GM23338 (cell line): ENCODE data around the gene TTC33. TPM values are rescaled to one million over a fixed set of nuclear protein-coding genes. Genes with fewer than 3 reads are reported as not detected.

Experiments
- ATAC-seq: fragments of 200-7000 bp; cut with Tn5 transposase; 3 replicates; pipeline ENCODE4 v1.9.1; 2020
- DNase-seq: peaks from one replicate; pipeline ENCODE4 v3.0.0-alpha.2; 2015; ENCODE audit warnings: low spot score
- H2AFZ ChIP-seq: fragments of 200-600 bp; sonication (generic); 2 replicates; pipeline ENCODE4 v1.8.0; 2016; ENCODE audit warnings: antibody characterized with exemption, mild to moderate bottlenecking, moderate library complexity
- H3F3A ChIP-seq: fragments of 200-600 bp; sonication (generic); replicated peaks from 2 replicates; pipeline ENCODE4 v1.8.0; 2017; ENCODE audit warnings: antibody characterized with exemption, mixed run types, low read depth
- H3K27ac ChIP-seq: fragments of 200-600 bp; sonication (generic); 2 replicates; pipeline ENCODE4 v1.6.1; 2016; ENCODE audit warnings: low read depth
- H3K27me3 ChIP-seq: fragments of 200-600 bp; sonication (generic); 2 replicates; pipeline ENCODE4 v1.8.0; 2016; ENCODE audit warnings: mild to moderate bottlenecking, mixed run types, moderate library complexity; ENCODE audit not compliant: insufficient read depth
- H3K36me3 ChIP-seq: fragments of 200-600 bp; sonication (generic); 2 replicates; pipeline ENCODE4 v1.8.0; 2016; ENCODE audit warnings: mild to moderate bottlenecking; ENCODE audit not compliant: insufficient read depth
- H3K4me1 ChIP-seq: fragments of 200-600 bp; sonication (generic); 2 replicates; pipeline ENCODE4 v1.8.0; 2016; ENCODE audit warnings: mild to moderate bottlenecking, moderate library complexity; ENCODE audit not compliant: insufficient read depth
- H3K4me2 ChIP-seq: fragments of 200-600 bp; sonication (generic); 2 replicates; pipeline ENCODE4 v1.7.1; 2017; ENCODE audit warnings: mixed run types
- H3K4me3 ChIP-seq: fragments of 200-600 bp; sonication (generic); 2 replicates; pipeline ENCODE4 v1.6.1; 2016; ENCODE audit warnings: mixed run types
- H3K79me2 ChIP-seq: fragments of 200-600 bp; sonication (generic); replicated peaks from 2 replicates; pipeline ENCODE4 v1.8.0; 2017; ENCODE audit warnings: mild to moderate bottlenecking; ENCODE audit not compliant: insufficient read depth
- H3K9me2 ChIP-seq: fragments of 200-600 bp; sonication (generic); 2 replicates; pipeline ENCODE4 v1.8.0; 2017; ENCODE audit not compliant: insufficient read depth
- H4K20me1 ChIP-seq: fragments of 200-600 bp; sonication (generic); replicated peaks from 2 replicates; pipeline ENCODE4 v1.8.0; 2017; ENCODE audit warnings: mild to moderate bottlenecking; ENCODE audit not compliant: insufficient read depth
- H3K27ac Mint-ChIP-seq: 2 replicates; pipeline ENCODE4 v1.8.0; 2020; ENCODE audit warnings: inconsistent platforms, mild to moderate bottlenecking, moderate library complexity, mixed read lengths
- H3K27me3 Mint-ChIP-seq: 3 replicates; pipeline ENCODE4 v1.8.0; 2022; ENCODE audit warnings: low read depth, mild to moderate bottlenecking, moderate library complexity, mixed read lengths, inconsistent platforms; ENCODE audit not compliant: insufficient read depth, poor library complexity
- H3K36me3 Mint-ChIP-seq: 3 replicates; pipeline ENCODE4 v1.8.0; 2021; ENCODE audit warnings: low read depth, mild to moderate bottlenecking, inconsistent platforms, moderate library complexity, mixed read lengths
- H3K4me1 Mint-ChIP-seq: 3 replicates; pipeline ENCODE4 v1.8.0; 2020; ENCODE audit warnings: mild to moderate bottlenecking, inconsistent platforms, mixed read lengths
- H3K4me3 Mint-ChIP-seq: 3 replicates; pipeline ENCODE4 v1.8.0; 2021; ENCODE audit warnings: moderate library complexity, mild to moderate bottlenecking, inconsistent platforms, mixed read lengths
- H3K9me3 Mint-ChIP-seq: 3 replicates; pipeline ENCODE4 v1.8.0; 2020; ENCODE audit warnings: moderate library complexity, mild to moderate bottlenecking, inconsistent platforms, mixed read lengths
- CREB1 ChIP-seq: fragments of 250-450 bp; sonication (Bioruptor Pico); IDR thresholded peaks from 2 replicates; pipeline ENCODE4 v1.5.0; 2020; ENCODE audit warnings: low read depth, mild to moderate bottlenecking, moderate library complexity
- ETS1 ChIP-seq: IDR thresholded peaks from 2 replicates; pipeline ENCODE4 v1.6.1; 2016; ENCODE audit warnings: antibody characterized with exemption
- EZH2 ChIP-seq: fragments of 200-600 bp; sonication (generic); IDR thresholded peaks from one replicate; pipeline ENCODE4 v1.8.0; 2017; ENCODE audit warnings: antibody characterized with exemption, mild to moderate bottlenecking, low read depth; ENCODE audit not compliant: unreplicated experiment
- EZH2phosphoT487 ChIP-seq: fragments of 200-600 bp; sonication (generic); IDR thresholded peaks from one replicate; pipeline ENCODE4 v1.8.1; 2018; ENCODE audit warnings: antibody characterized with exemption; ENCODE audit not compliant: unreplicated experiment
- NANOG ChIP-seq: IDR thresholded peaks from 2 replicates; pipeline ENCODE4 v1.6.1; 2016; ENCODE audit warnings: antibody characterized with exemption, borderline replicate concordance
- POLR2AphosphoS5 ChIP-seq: IDR thresholded peaks from 2 replicates; pipeline ENCODE4 v1.6.1; 2016; ENCODE audit warnings: antibody characterized with exemption, low read depth
- STAT1 ChIP-seq: IDR thresholded peaks from one replicate; pipeline ENCODE4 v1.6.1; 2016; ENCODE audit warnings: antibody characterized with exemption; ENCODE audit not compliant: unreplicated experiment
- ZNF114 ChIP-seq: fragments of 250-450 bp; sonication (Bioruptor Pico); IDR thresholded peaks from 2 replicates; pipeline ENCODE4 v1.5.0; 2020; ENCODE audit warnings: mild to moderate bottlenecking, moderate library complexity
- ZNF331 ChIP-seq: fragments of 250-450 bp; sonication (Bioruptor Pico); IDR thresholded peaks from 2 replicates; pipeline ENCODE4 v1.5.0; 2020; ENCODE audit warnings: low read depth, mild to moderate bottlenecking, moderate library complexity
- polyA plus RNA-seq: library from polyadenylated mRNA; unstranded; fragments of >200 nt; fragmentation: Nextera tagmentation; extraction: Ambion mirVana; gene quantifications from 2 replicates; pipeline ENCODE4 v1.2.1, GENCODE V29; 2016
- total RNA-seq: library from RNA; depleted of rRNA; stranded (reverse); fragments of >200 nt; shearing (Covaris generic); gene quantifications from 2 replicates; pipeline ENCODE4 v1.2.3, GENCODE V29; 2014
- TF ChIP-seq, protein P1 (sequence below): IDR thresholded peaks from one replicate; pipeline ENCODE4 v1.6.1; 2018; ENCODE audit warnings: antibody characterized with exemption; ENCODE audit not compliant: unreplicated experiment
- TF ChIP-seq, protein P2 (sequence below): fragments of 250-450 bp; sonication (Bioruptor Pico); IDR thresholded peaks from 2 replicates; pipeline ENCODE4 v1.5.0; 2020; ENCODE audit warnings: mild to moderate bottlenecking, moderate library complexity

Gene TTC33
- total and polyA plus RNA-seq, 2 experiments from 2014 or later, result 4.1 to 11.5 TPM

- TF ChIP-seq, protein P1, sequence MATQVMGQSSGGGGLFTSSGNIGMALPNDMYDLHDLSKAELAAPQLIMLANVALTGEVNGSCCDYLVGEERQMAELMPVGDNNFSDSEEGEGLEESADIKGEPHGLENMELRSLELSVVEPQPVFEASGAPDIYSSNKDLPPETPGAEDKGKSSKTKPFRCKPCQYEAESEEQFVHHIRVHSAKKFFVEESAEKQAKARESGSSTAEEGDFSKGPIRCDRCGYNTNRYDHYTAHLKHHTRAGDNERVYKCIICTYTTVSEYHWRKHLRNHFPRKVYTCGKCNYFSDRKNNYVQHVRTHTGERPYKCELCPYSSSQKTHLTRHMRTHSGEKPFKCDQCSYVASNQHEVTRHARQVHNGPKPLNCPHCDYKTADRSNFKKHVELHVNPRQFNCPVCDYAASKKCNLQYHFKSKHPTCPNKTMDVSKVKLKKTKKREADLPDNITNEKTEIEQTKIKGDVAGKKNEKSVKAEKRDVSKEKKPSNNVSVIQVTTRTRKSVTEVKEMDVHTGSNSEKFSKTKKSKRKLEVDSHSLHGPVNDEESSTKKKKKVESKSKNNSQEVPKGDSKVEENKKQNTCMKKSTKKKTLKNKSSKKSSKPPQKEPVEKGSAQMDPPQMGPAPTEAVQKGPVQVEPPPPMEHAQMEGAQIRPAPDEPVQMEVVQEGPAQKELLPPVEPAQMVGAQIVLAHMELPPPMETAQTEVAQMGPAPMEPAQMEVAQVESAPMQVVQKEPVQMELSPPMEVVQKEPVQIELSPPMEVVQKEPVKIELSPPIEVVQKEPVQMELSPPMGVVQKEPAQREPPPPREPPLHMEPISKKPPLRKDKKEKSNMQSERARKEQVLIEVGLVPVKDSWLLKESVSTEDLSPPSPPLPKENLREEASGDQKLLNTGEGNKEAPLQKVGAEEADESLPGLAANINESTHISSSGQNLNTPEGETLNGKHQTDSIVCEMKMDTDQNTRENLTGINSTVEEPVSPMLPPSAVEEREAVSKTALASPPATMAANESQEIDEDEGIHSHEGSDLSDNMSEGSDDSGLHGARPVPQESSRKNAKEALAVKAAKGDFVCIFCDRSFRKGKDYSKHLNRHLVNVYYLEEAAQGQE, result no peak
- TF ChIP-seq CREB1 (CRISPR knock-in tag), result no peak
- TF ChIP-seq ZNF114 (CRISPR knock-in tag), result no peak
- no peak for TF ChIP-seq EZH2
- no peak for TF ChIP-seq ZNF331
- no peak for TF ChIP-seq ETS1
Measured at GRCh38 chr5:40652441-40653220, 103.1 kb downstream of the TTC33 start (continued).

DNA sequence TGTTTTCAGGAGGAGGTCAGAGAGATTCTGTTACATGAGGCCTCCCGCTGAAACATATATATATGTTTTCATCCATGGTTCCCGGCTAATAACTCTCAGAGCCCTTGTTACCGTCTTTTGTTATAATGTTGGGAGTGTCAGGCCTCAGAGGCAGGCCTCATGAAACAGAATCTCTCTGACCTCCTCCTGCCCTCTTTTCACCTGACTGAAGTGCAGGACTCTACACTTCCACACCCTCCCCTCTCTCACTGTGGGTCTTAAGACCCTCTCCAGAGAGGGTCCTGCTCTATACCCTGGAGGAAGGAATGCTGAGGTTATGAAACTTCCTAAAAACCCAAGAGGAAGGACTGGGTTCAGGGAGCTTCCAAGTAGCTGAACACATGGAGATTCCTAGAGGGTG is 104.6 kb downstream of the TTC33 start:
- H3K79me2 ChIP-seq, result no peaks in the 10 kb centered on the region
- no peaks in the 10 kb centered on the region for H3K4me1 Mint-ChIP-seq
- DNase-seq (no peak), ATAC-seq (no peak)
- H3K36me3 ChIP-seq, result no peaks in the 10 kb centered on the region
- no peaks in the 10 kb centered on the region for H3K27me3 Mint-ChIP-seq
- no peak overlapping the region for H3K4me3 ChIP-seq
- peaks cover 4% of the 10 kb centered on the region; the same call in 1 of the 2 replicates for H3K4me1 ChIP-seq
- no peak overlapping the region for H3K4me2 ChIP-seq
- no peak overlapping the region for H3K27ac ChIP-seq
- no peak overlapping the region for H3K27ac Mint-ChIP-seq
- no peaks in the 10 kb centered on the region for H4K20me1 ChIP-seq
- no peak overlapping the region for H2AFZ ChIP-seq
- H3F3A ChIP-seq, result no peaks in the 10 kb centered on the region
- no peaks in the 10 kb centered on the region for H3K9me2 ChIP-seq
- no peak overlapping the region for H3K4me3 Mint-ChIP-seq
- no peaks in the 10 kb centered on the region for H3K27me3 ChIP-seq
- H3K9me3 Mint-ChIP-seq, result no peaks in the 10 kb centered on the region
- no peaks in the 10 kb centered on the region for H3K36me3 Mint-ChIP-seq
- TF ChIP-seq CREB1 (CRISPR knock-in tag) (no peak), ETS1 (no peak), STAT1 (no peak), ZNF114 (CRISPR knock-in tag) (no peak), EZH2phosphoT487 (no peak), POLR2AphosphoS5 (no peak), NANOG (no peak)
- TF ChIP-seq, protein P2, sequence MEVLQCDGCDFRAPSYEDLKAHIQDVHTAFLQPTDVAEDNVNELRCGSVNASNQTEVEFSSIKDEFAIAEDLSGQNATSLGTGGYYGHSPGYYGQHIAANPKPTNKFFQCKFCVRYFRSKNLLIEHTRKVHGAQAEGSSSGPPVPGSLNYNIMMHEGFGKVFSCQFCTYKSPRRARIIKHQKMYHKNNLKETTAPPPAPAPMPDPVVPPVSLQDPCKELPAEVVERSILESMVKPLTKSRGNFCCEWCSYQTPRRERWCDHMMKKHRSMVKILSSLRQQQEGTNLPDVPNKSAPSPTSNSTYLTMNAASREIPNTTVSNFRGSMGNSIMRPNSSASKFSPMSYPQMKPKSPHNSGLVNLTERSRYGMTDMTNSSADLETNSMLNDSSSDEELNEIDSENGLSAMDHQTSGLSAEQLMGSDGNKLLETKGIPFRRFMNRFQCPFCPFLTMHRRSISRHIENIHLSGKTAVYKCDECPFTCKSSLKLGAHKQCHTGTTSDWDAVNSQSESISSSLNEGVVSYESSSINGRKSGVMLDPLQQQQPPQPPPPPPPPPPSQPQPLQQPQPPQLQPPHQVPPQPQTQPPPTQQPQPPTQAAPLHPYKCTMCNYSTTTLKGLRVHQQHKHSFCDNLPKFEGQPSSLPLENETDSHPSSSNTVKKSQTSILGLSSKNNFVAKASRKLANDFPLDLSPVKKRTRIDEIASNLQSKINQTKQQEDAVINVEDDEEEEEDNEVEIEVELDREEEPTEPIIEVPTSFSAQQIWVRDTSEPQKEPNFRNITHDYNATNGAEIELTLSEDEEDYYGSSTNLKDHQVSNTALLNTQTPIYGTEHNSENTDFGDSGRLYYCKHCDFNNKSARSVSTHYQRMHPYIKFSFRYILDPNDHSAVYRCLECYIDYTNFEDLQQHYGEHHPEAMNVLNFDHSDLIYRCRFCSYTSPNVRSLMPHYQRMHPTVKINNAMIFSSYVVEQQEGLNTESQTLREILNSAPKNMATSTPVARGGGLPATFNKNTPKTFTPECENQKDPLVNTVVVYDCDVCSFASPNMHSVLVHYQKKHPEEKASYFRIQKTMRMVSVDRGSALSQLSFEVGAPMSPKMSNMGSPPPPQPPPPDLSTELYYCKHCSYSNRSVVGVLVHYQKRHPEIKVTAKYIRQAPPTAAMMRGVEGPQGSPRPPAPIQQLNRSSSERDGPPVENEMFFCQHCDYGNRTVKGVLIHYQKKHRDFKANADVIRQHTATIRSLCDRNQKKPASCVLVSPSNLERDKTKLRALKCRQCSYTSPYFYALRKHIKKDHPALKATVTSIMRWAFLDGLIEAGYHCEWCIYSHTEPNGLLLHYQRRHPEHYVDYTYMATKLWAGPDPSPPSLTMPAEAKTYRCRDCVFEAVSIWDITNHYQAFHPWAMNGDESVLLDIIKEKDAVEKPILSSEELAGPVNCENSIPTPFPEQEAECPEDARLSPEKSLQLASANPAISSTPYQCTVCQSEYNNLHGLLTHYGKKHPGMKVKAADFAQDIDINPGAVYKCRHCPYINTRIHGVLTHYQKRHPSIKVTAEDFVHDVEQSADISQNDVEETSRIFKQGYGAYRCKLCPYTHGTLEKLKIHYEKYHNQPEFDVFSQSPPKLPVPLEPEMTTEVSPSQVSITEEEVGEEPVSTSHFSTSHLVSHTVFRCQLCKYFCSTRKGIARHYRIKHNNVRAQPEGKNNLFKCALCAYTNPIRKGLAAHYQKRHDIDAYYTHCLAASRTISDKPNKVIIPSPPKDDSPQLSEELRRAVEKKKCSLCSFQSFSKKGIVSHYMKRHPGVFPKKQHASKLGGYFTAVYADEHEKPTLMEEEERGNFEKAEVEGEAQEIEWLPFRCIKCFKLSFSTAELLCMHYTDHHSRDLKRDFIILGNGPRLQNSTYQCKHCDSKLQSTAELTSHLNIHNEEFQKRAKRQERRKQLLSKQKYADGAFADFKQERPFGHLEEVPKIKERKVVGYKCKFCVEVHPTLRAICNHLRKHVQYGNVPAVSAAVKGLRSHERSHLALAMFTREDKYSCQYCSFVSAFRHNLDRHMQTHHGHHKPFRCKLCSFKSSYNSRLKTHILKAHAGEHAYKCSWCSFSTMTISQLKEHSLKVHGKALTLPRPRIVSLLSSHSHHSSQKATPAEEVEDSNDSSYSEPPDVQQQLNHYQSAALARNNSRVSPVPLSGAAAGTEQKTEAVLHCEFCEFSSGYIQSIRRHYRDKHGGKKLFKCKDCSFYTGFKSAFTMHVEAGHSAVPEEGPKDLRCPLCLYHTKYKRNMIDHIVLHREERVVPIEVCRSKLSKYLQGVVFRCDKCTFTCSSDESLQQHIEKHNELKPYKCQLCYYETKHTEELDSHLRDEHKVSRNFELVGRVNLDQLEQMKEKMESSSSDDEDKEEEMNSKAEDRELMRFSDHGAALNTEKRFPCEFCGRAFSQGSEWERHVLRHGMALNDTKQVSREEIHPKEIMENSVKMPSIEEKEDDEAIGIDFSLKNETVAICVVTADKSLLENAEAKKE, result no peak
